K562 (cell line): ENCODE measurements around the gene AHNAK.
"Not testable (repeated sequence)": the region's sequence is repeated elsewhere in the genome, so short reads cannot be mapped to it uniquely, and the experiment has no call there.

Source experiments
- CEBPB ChIP-seq: fragments of 450-650 bp; IDR thresholded peaks from 2 replicates; pipeline ENCODE4 v1.6.1; 2016; ENCODE audit warnings: missing genetic modification characterization, missing compliant biosample characterization
- HDAC6 ChIP-seq: IDR thresholded peaks from 2 replicates; pipeline ENCODE4 v1.6.1; 2012; ENCODE audit warnings: low read depth, mild to moderate bottlenecking, control low read depth, inconsistent platforms, low read length, moderate library complexity
- RBFOX2 ChIP-seq: fragments of 200-400 bp; formaldehyde crosslinking; IDR thresholded peaks from 2 replicates; pipeline ENCODE4 v1.6.1; 2017; ENCODE audit warnings: low read depth, mild to moderate bottlenecking, low read length, moderate library complexity
- TF ChIP-seq, protein P1 (sequence below), 3 experiments: IDR thresholded peaks in 2 of 3; conservative IDR thresholded peaks in 1 of 3; 2 replicates each; pipeline ENCODE4 v1.5.1; 2011 to 2012; ENCODE audit warnings: low read length in 3 of 3, mild to moderate bottlenecking in 3 of 3, control low read depth in 2 of 3, improper control_type of control experiment in 1 of 3, inconsistent platforms in 1 of 3, low read depth in 1 of 3, mixed read lengths in 1 of 3, moderate library complexity in 1 of 3; ENCODE audit not compliant: insufficient read depth in 2 of 3
- TF ChIP-seq, protein P2 (sequence below), 2 experiments: IDR thresholded peaks; 2 replicates each; pipeline ENCODE4 v1.6.1; 2011; ENCODE audit warnings: borderline replicate concordance in 1 of 2, control low read depth in 1 of 2, low read depth in 1 of 2, low read length in 1 of 2, mild to moderate bottlenecking in 1 of 2, mixed read lengths in 1 of 2, moderate library complexity in 1 of 2; ENCODE audit not compliant: insufficient read depth in 1 of 2, insufficient read length in 1 of 2, poor library complexity in 1 of 2, severe bottlenecking in 1 of 2; ENCODE audit errors: extremely low read depth in 1 of 2
- TF ChIP-seq, protein P3 (sequence below): sonication (generic); formaldehyde crosslinking; IDR thresholded peaks from 2 replicates; pipeline ENCODE4 v1.8.0; 2022; ENCODE audit warnings: missing genetic modification reagents, mild to moderate bottlenecking, borderline replicate concordance

DNA sequence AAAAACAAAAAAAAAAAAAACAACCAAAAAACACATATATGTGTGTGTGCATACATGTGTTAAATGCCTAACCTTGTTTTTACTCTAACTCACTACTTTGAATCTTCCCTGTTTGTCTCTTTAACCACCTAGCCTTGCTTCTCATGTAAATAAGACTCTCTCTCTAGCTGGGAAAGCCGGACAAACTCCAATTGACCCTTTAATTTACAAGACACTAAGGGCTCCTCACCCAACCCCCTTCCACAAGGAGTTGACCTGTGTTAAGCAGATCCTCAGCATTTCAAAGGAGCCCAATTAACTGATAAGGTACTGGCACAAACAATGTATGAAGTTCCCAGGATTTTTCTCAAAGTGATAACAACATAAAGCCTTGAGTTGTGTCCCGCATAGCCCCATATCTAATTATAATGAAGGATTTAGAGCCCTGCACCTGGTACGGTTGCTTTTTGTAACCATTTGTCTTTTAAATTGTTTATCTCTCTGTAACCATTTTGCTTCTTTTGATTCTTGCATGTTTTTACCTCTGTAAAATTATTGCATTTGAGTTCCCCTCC is 15.1 kb upstream of the AHNAK start:
- TF ChIP-seq, protein P1, sequence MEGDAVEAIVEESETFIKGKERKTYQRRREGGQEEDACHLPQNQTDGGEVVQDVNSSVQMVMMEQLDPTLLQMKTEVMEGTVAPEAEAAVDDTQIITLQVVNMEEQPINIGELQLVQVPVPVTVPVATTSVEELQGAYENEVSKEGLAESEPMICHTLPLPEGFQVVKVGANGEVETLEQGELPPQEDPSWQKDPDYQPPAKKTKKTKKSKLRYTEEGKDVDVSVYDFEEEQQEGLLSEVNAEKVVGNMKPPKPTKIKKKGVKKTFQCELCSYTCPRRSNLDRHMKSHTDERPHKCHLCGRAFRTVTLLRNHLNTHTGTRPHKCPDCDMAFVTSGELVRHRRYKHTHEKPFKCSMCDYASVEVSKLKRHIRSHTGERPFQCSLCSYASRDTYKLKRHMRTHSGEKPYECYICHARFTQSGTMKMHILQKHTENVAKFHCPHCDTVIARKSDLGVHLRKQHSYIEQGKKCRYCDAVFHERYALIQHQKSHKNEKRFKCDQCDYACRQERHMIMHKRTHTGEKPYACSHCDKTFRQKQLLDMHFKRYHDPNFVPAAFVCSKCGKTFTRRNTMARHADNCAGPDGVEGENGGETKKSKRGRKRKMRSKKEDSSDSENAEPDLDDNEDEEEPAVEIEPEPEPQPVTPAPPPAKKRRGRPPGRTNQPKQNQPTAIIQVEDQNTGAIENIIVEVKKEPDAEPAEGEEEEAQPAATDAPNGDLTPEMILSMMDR (IDR thresholded peaks at IDR 0.05 in 2 of 3, conservative IDR thresholded peaks at IDR 0.05 in 1 of 3; ENCODE audit: insufficient read depth in 2 of 3, low read depth in 1 of 3, low read length in 3 of 3), result not testable (repeated sequence)
- not testable (repeated sequence) for TF ChIP-seq CEBPB (tag); HDAC6; RBFOX2
- TF ChIP-seq, protein P2, sequence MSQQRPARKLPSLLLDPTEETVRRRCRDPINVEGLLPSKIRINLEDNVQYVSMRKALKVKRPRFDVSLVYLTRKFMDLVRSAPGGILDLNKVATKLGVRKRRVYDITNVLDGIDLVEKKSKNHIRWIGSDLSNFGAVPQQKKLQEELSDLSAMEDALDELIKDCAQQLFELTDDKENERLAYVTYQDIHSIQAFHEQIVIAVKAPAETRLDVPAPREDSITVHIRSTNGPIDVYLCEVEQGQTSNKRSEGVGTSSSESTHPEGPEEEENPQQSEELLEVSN (IDR thresholded peaks at IDR 0.05; ENCODE audit: borderline replicate concordance in 1 of 2, extremely low read depth in 1 of 2, insufficient read depth in 1 of 2, insufficient read length in 1 of 2, low read depth in 1 of 2, low read length in 1 of 2, poor library complexity in 1 of 2, severe bottlenecking in 1 of 2), result not testable (repeated sequence)
- TF ChIP-seq, protein P3, sequence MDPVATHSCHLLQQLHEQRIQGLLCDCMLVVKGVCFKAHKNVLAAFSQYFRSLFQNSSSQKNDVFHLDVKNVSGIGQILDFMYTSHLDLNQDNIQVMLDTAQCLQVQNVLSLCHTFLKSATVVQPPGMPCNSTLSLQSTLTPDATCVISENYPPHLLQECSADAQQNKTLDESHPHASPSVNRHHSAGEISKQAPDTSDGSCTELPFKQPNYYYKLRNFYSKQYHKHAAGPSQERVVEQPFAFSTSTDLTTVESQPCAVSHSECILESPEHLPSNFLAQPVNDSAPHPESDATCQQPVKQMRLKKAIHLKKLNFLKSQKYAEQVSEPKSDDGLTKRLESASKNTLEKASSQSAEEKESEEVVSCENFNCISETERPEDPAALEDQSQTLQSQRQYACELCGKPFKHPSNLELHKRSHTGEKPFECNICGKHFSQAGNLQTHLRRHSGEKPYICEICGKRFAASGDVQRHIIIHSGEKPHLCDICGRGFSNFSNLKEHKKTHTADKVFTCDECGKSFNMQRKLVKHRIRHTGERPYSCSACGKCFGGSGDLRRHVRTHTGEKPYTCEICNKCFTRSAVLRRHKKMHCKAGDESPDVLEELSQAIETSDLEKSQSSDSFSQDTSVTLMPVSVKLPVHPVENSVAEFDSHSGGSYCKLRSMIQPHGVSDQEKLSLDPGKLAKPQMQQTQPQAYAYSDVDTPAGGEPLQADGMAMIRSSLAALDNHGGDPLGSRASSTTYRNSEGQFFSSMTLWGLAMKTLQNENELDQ (CRISPR knock-in tag), result not testable (repeated sequence)
